Activated CD4-positive, alpha-beta T cell treated with anti-CD3 and anti-CD28 coated beads for 1 hour (primary cell): ENCODE results near the gene TTC28.
"Not testable (repeated sequence)": the region's sequence is repeated elsewhere in the genome, so short reads cannot be mapped to it uniquely, and the experiment has no call there.

ENCODE experiments used
- DNase-seq: peaks from one replicate; pipeline ENCODE4 v3.0.0-alpha.2; 2020

The TTC28 gene

DNA sequence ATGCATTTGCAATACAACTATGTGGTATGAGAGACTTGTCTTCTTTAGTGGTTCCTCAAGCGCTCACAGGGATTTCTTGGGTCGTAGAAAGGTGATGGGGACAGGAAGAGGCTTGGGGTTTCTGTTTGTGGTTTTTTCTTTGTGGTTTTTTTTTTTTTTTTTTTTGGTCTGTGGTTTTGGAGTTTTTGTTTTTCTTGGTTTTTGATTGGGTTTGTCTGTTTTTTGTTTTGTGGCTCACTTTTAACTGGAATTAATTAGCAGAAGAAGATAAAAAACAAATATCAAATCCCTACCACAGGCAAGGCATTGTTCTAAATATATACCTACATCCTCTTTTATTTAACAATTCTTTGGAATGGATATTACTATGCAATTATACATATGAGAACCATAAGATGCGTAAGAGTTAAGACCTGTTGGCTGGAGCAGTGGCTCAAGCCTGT is 5.5 kb downstream of the TTC28 start:
- no peak for DNase-seq

DNA sequence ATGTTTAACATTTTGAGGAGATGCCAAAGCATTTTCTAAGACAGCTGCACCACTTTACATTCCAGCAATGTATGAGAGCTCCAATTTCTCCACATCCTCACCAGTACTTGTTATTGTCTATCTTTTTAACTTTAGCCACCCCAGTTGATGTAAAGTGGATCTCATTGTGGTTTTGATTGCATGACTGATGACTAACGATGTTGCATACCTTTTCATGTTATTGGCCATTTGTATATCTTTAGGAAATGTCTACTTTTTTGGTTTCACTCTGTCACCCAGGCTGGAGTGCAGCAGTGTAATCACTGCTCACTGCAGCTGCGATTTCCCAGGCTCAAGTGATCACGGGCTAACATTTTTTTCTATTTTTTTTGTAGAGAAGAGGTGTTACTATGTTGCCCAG is 8.9 kb downstream of the TTC28 start:
- DNase-seq = no peak

- DNase-seq = no peak
These were observed 9.5 kb downstream of the TTC28 start for GRCh38 chr22:28670161-28670560.

- DNase-seq = no peak
These were observed 10.3 kb downstream of the TTC28 start for GRCh38 chr22:28669387-28669786.

- DNase-seq = not testable (repeated sequence)
These were observed 16.1 kb downstream of the TTC28 start for GRCh38 chr22:28663569-28663942.

DNA sequence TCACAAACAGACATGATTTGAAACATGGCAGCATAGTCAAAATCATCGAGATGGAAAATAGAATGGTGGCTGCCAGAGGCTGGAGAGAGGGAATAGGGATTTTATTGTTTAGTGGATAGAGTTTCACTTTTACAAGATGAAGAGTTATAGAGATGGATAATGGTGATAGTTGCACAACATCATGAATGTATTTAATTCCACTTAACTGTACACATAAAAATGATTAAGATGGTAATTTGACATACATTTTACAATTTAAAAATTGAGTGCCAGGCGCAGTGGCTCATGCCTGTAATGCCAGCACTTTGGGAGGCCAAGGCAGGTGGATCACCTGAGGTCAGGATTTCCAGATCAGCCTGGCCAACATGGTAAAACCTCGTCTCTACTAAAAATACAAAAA is 21.2 kb downstream of the TTC28 start:
- no peak for DNase-seq

DNA sequence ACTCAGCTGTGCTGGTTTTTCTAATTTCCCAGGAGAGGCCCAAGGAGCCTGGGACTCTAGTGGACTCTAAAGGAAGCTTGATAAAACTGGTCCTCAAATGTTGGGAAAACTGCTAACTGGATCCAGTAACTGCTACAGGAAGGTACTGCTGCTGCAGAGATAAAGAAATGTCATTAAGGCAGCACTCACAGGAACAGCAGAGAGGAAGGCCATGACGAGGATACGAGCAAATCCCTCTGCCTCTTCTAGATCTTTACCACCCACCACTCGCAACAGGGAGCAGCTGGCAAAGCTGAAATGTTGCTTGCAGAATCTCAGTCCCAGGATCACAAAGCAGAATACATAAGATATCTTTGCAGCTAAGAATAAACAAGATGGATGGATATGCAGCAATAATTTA is 23.5 kb downstream of the TTC28 start:
- DNase-seq = no peak

GRCh38 chr22:28650463-28650862 is 29.2 kb downstream of the TTC28 start:
- DNase-seq = no peak

GRCh38 chr22:28648792-28649191 is 30.8 kb downstream of the TTC28 start:
- no peak for DNase-seq

DNA sequence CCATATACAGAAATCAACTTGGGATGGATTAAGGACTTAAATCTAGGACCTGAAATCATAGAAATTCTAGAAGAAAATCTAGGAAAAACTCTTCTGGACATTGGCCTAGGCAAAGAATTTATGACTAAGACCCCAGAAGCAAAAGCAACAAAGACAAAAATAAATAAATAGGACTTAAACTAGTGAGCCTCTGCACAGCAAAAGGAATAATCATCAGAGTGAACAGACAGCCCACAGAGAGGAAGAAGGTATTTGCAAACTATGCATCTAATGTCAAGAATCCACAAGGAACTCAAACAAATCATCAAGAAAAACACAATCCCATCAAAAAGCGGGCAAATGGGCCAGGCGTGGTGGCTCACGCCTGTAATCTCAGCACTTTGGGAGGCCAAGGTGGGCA is 32.4 kb downstream of the TTC28 start:
- no peak for DNase-seq

DNA sequence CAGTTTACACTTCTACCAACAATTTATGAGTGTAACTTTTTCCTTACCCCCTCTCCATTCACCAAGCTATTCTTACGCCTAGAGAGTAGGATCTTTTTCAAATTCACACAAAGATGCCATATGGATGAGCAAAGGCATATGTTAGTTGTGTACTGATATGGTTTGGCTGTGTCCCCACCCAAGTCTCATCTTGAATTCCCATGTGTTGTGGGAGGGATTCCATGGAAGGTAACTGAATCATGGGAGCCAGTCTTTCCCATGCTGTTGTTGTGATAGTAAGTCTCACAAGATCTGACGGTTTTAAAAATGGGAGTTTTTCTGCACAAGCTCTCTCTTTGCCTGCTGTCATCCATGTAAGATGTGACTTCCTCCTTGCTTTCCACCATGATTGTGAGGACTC is 40.3 kb downstream of the TTC28 start:
- DNase-seq = no peak

GRCh38 chr22:28637225-28637624 is 42.4 kb downstream of the TTC28 start:
- no peak for DNase-seq

DNA sequence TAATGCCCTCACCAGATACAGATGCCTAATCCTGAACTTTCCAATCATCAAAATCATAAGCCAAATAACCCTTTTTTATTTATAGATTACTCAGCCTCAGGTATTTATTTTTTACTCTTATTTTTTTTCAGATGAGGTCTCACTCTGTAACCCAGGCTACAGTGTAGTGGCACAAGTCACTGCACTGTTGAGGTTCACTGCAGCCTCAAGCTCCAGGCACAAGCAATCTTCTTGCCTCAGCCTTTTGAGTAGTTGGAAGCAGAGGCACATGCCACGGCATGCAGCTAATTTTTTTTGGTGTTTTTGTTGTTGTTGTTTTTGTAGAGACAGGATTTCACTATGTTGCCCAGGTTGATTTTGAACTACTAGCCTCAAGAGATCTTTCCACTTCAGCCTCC is 49.5 kb downstream of the TTC28 start:
- no peak for DNase-seq

DNA sequence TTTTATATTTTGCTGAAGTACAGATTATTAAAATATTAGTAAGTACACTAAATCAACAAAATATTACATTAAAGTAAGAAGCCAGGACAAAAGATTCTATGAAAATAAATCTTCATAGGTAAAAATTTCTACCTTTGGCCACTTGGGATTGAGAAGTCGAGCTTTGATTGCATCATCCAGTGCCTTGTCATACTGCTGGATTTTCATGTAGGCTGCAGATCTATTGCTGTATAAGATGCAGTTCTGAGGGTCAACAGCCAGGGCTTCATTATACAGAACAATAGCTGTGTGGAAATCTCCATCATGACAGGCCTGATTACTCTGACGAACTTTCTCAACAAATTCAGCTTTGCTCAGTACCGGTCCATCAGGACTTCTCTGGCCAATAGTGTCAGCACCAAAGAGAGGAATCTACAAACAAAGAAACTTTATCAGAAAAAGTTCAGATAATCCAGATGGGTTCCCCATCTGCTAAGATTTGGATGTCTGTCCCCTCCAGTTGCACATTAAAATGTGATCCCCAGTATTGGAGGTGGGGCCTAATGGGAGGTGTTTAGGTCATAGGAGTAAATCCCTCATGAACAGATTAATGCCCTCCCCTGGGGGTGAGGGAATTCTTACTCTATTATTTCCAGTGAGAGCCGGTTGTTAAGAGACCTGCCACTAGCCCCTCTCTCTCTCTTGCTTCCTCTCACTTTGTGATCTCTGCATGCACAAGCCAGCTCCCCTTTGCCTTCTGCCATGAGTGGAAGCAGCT is 50.0 kb downstream of the TTC28 start:
- DNase-seq = no peak

- DNase-seq = no peak
These were observed 50.9 kb downstream of the TTC28 start for GRCh38 chr22:28628766-28629165.

DNA sequence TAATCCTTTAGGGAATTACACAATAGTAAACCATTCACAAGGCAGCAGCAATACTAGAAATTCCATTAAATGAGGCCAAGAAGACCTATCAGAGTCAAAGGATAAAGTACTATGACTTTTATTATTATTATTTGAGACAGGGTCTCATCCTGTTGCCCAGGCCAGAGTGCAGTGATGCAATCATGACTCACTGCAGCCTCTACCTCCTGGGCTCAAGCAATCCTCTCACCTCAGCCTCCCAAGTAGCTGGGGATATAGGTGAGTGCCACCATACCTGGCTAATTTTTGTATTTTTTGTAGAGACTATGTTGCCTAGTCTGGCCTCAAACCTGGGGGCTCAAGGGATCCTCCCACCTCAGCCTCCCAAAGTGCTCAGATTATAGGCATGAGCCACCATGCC is 51.8 kb downstream of the TTC28 start:
- DNase-seq = no peak

DNA sequence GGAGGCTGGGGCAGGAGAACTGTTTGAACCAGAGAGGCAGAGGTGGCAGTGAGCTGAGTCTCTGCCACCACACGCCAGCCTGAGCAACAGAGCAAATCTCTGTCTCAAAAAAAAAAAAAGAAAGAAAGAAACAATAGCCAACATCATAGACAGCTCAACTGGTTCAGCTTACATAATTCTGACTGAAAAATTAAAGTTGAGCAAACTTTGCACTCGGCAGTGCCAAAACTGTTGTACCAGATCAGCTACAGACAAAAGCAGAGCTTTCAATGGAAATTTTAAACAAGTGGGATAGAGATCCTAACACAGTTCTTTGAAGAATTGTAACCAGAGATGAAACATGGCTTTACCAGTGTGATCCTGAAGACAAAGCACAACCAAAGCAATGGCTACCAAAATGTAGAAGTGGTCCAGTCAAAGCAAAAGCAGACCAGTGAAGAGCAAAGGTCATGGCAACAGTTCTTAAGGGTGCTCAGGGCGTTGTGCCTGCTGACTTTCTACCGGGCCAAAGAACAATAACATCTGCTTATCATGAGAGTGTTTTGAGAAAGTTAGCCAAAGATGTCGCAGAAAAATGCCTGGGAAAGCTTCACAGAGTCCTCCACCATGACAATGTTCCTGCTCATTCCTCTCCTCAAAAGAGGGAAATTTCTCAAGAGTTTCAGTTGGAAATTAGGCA is 59.3 kb downstream of the TTC28 start:
- no peak for DNase-seq

DNA sequence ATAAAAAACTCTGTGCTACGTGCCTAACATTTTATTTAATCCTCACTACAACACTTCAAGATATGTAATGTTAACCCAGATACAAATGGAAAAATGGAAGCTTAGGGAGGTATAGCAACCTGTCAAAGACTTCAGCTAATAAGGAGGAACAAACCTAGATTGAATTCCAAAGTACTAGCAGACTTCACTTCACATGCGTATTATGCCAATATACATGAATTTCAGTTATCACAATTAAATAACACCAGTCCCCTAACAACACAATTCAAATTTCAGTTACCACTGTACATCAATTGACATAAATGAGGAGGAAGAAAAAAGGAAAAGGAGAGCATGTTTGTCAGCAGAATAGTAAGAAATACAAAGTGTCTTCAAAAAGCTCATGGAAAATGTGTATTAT is 60.4 kb downstream of the TTC28 start:
- no peak for DNase-seq

GRCh38 chr22:28615423-28615822 is 64.2 kb downstream of the TTC28 start:
- not testable (repeated sequence) for DNase-seq

DNA sequence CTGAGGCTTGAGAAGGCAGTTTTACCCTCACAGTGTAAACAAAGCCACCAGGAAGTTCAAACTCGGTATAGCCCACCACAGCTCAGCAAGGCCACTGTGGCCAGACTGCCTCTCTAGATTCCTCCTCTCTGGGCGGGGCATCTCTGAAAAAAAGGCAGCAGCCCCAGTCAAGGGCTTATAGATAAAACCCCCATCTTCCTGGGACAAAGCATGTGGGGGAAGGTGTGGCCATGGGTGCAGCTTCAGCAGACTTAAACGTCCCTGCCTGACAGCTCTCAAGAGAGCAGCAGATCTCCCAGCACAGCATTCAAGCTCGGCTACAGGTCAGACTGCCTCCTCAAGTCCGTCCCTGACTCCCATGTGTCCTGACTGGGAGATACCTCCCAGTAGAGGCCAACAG is 69.7 kb downstream of the TTC28 start:
- DNase-seq = no peak

- DNase-seq = no peak
These were observed 71.1 kb downstream of the TTC28 start for GRCh38 chr22:28608546-28608945.

DNA sequence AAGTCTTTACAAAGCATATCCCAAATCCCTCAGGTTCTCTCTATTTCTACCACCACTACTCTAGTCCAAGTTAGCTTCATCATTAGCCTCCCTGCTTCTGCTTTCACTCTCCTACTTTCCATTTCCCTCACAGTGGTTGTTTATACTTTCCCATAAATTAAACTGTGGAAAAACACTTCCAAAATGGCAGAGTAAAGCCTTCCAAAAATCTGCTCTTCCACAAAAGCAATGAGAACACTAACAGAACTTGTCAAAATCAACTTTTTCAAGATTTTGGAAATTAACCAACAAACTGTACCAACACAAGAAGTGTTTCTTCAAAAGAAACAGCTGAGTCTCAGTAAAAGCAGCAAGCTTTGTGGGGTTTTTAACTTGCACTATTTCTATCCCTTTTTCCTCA is 71.8 kb downstream of the TTC28 start:
- DNase-seq = no peak

DNA sequence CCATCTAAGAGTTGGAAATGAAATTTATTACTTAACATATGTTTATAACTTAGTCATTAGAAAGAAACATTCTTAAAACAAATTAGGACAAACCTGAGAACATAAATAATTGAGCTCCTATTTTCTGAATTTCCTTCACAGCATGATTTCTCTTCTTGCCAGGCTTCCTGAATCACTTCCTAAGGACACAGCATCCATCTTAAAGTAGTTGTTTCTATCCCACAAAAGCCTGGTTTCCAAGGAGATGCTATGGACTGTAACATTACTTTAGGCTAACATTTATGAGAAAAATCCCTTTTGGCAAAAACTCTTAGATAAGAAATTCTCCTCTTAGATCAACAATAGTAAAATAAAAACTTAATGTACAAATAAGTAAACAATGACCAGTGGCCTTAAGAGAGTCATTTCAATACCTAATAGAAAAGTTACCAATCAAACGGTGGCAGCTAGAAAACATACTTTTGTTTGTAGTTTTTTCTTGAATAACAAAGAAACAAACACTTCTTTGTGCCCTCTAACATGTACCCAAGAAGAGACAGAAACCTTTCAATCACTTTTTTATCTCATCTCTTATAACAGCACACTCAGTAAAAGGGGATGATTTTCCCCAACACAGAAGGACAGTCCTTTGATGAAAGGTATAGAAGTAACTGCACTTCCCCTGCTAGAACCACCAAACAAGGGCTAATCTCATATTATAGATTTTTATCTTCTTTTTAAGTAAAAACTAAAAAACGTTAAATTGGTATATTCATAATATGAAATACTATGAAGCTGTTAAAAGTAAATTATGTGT is 74.5 kb downstream of the TTC28 start:
- no peak for DNase-seq

GRCh38 chr22:28601915-28602314 is 77.7 kb downstream of the TTC28 start:
- no peak for DNase-seq
